BE2C (cell line): Measurements from ENCODE around the gene CWC27.

Experiments
- DNase-seq: peaks from one replicate; pipeline ENCODE4 v3.0.0-alpha.2; 2020
- H3K27me3 ChIP-seq: fragments of 250-450 bp; sonication (Bioruptor Pico); 2 replicates; pipeline ENCODE4 v1.5.1; 2020; ENCODE audit warnings: mild to moderate bottlenecking
- H3K36me3 ChIP-seq: fragments of 250-450 bp; sonication (Bioruptor Pico); 2 replicates; pipeline ENCODE4 v1.5.1; 2020; ENCODE audit warnings: mild to moderate bottlenecking
- H3K4me1 ChIP-seq: fragments of 250-450 bp; sonication (Bioruptor Pico); 2 replicates; pipeline ENCODE4 v1.5.1; 2020
- H3K4me3 ChIP-seq: 2 replicates; pipeline ENCODE4 v1.5.1; 2011; ENCODE audit warnings: low read depth, low read length
- H3K9me3 ChIP-seq: fragments of 250-450 bp; sonication (Bioruptor Pico); 2 replicates; pipeline ENCODE4 v1.5.1; 2020
- CTCF ChIP-seq: IDR thresholded peaks from 2 replicates; pipeline ENCODE4 v1.5.1; 2012; ENCODE audit warnings: mild to moderate bottlenecking, low read depth, low read length

The CWC27 gene

GRCh38 chr5:64790210-64790609 is 21.5 kb downstream of the CWC27 start:
- no peaks in the 10 kb centered on the region for H3K9me3 ChIP-seq
- H3K4me1 ChIP-seq, result no peaks in the 10 kb centered on the region
- no peak overlapping the region for H3K4me3 ChIP-seq
- no peak for DNase-seq
- no peak for TF ChIP-seq CTCF
- H3K27me3 ChIP-seq, result no peaks in the 10 kb centered on the region
- H3K36me3 ChIP-seq, result no peaks in the 10 kb centered on the region; the same call in none of the 2 replicates

GRCh38 chr5:64792469-64792868 is 23.7 kb downstream of the CWC27 start:
- DNase-seq, result no peak
- Histone ChIP-seq H3K27me3 (no peaks in the 10 kb centered on the region), H3K4me3 (no peak overlapping the region), H3K36me3 (no peaks in the 10 kb centered on the region; the same call in none of the 2 replicates), H3K9me3 (no peaks in the 10 kb centered on the region), H3K4me1 (no peaks in the 10 kb centered on the region)
- no peak for TF ChIP-seq CTCF

- DNase-seq, result no peak
- Histone ChIP-seq H3K4me3 (no peak overlapping the region), H3K27me3 (no peaks in the 10 kb centered on the region), H3K4me1 (no peaks in the 10 kb centered on the region), H3K36me3 (no peaks in the 10 kb centered on the region; the same call in none of the 2 replicates), H3K9me3 (no peaks in the 10 kb centered on the region)
- TF ChIP-seq CTCF, result no peak
Observed at GRCh38 chr5:64794053-64794770, 25.5 kb downstream of the CWC27 start.

- Histone ChIP-seq H3K27me3 (no peaks in the 10 kb centered on the region), H3K4me1 (no peaks in the 10 kb centered on the region), H3K4me3 (no peak overlapping the region), H3K36me3 (no peaks in the 10 kb centered on the region; the same call in none of the 2 replicates), H3K9me3 (no peaks in the 10 kb centered on the region)
- TF ChIP-seq CTCF, result no peak
- DNase-seq, result no peak
Observed at GRCh38 chr5:64796301-64796700, 27.6 kb downstream of the CWC27 start.

- Histone ChIP-seq H3K9me3 (no peaks in the 10 kb centered on the region), H3K4me1 (no peaks in the 10 kb centered on the region), H3K27me3 (no peaks in the 10 kb centered on the region), H3K36me3 (no peaks in the 10 kb centered on the region; the same call in 1 of the 2 replicates), H3K4me3 (no peak overlapping the region)
- no peak for TF ChIP-seq CTCF
- DNase-seq, result no peak
Observed at GRCh38 chr5:64800926-64801325, 32.2 kb downstream of the CWC27 start.

GRCh38 chr5:64806537-64806936 is 37.8 kb downstream of the CWC27 start:
- H3K9me3 ChIP-seq, result no peaks in the 10 kb centered on the region
- H3K27me3 ChIP-seq, result no peaks in the 10 kb centered on the region
- no peaks in the 10 kb centered on the region for H3K4me1 ChIP-seq
- no peaks in the 10 kb centered on the region; the same call in 1 of the 2 replicates for H3K36me3 ChIP-seq
- DNase-seq, result no peak
- no peak overlapping the region for H3K4me3 ChIP-seq
- TF ChIP-seq CTCF, result no peak
